CD4-positive, alpha-beta memory T cell (primary cell): ENCODE data around the gene ETAA1. TPM values are rescaled to one million over a fixed set of nuclear protein-coding genes. Genes with fewer than 3 reads are reported as not detected.

ENCODE experiments used
- CTCF ChIA-PET: fragments of 350-600 bp; sonication (Branson Sonifier 250); formaldehyde crosslinking; loops from one replicate; lab custom pipeline; 2021; ENCODE audit warnings: inconsistent platforms; ENCODE audit not compliant: partially characterized antibody; lab: Charles Lee
- POLR2A ChIA-PET: fragments of 350-600 bp; sonication (Branson Sonifier 250); formaldehyde crosslinking; loops from one replicate; lab custom pipeline; 2021; ENCODE audit not compliant: partially characterized antibody; lab: Charles Lee
- DNase-seq, 5 donors: peaks; one replicate each; pipeline versions ENCODE4 v3.0.0 to v3.0.0-alpha.2; 2020 to 2022; ENCODE audit warnings: mixed read lengths in 1 of 5
- H3K27ac ChIP-seq: one replicate; pipeline ENCODE4 v1.7.0; 2013; ENCODE audit warnings: low read depth, low read length
- H3K27me3 ChIP-seq: 2 replicates; pipeline ENCODE4 v1.7.0; 2013; ENCODE audit warnings: mild to moderate bottlenecking, low read length, moderate library complexity; ENCODE audit not compliant: insufficient read depth
- H3K36me3 ChIP-seq: 2 replicates; pipeline ENCODE4 v1.7.0; 2013; ENCODE audit warnings: mild to moderate bottlenecking, low read length, moderate library complexity; ENCODE audit not compliant: insufficient read depth
- H3K4me1 ChIP-seq: 2 replicates; pipeline ENCODE4 v1.7.0; 2013; ENCODE audit warnings: mild to moderate bottlenecking, low read length, moderate library complexity; ENCODE audit not compliant: insufficient read depth
- H3K4me3 ChIP-seq, 2 donors: one replicate each; pipeline ENCODE4 v1.7.0; 2013; ENCODE audit warnings: low read length in 2 of 2, mild to moderate bottlenecking in 1 of 2
- H3K9me3 ChIP-seq, 2 donors: one replicate each; pipeline ENCODE4 v1.7.0; 2013; ENCODE audit warnings: low read length in 2 of 2, control low read depth in 1 of 2; ENCODE audit not compliant: control insufficient read depth in 1 of 2
- H3K27ac Mint-ChIP-seq, 7 donors: one replicate each; pipeline ENCODE4 v1.8.0; 2020 to 2021; ENCODE audit warnings: mixed read lengths in 7 of 7, mild to moderate bottlenecking in 6 of 7, inconsistent platforms in 3 of 7, moderate library complexity in 3 of 7
- H3K27me3 Mint-ChIP-seq, 2 donors: one replicate each; pipeline ENCODE4 v1.8.0; 2020 to 2021; ENCODE audit warnings: mixed read lengths in 2 of 2
- H3K36me3 Mint-ChIP-seq, 2 donors: one replicate each; pipeline ENCODE4 v1.8.0; 2020 to 2021; ENCODE audit warnings: mixed read lengths in 2 of 2, inconsistent platforms in 1 of 2, mild to moderate bottlenecking in 1 of 2
- H3K4me1 Mint-ChIP-seq, 4 donors: one replicate each; pipeline ENCODE4 v1.8.0; 2020 to 2021; ENCODE audit warnings: mixed read lengths in 4 of 4, mild to moderate bottlenecking in 1 of 4
- H3K4me3 Mint-ChIP-seq, 8 donors: one replicate each; pipeline ENCODE4 v1.8.0; 2020 to 2021; ENCODE audit warnings: mixed read lengths in 8 of 8, mild to moderate bottlenecking in 7 of 8, moderate library complexity in 6 of 8, inconsistent platforms in 3 of 8
- H3K9me3 Mint-ChIP-seq, 8 donors: one replicate each; pipeline ENCODE4 v1.8.0; 2020 to 2021; ENCODE audit warnings: mixed read lengths in 8 of 8, mild to moderate bottlenecking in 5 of 8, inconsistent platforms in 3 of 8, moderate library complexity in 1 of 8
- intact Hi-C: fragments of 100-400 bp; cut with micrococcal nuclease; formaldehyde crosslinking; loops from one replicate; pipeline ENCODE4 v1.15.1; 2023
- polyA plus RNA-seq, 2 donors: library from polyadenylated mRNA; unstranded; fragments of 300-500 nt; fragmentation: Illumina TruSeq; gene quantifications; one replicate each; pipeline ENCODE4 v1.2.3, GENCODE V29; 2021
- total RNA-seq, 2 experiments: library from RNA; stranded (reverse); gene quantifications; one replicate each; pipeline ENCODE4 v1.2.3, GENCODE V29; 2021

ETAA1 gene
- total and polyA plus RNA-seq, 4 experiments from 2014 or later, result 3.9 to 15.1 (median 9.5) TPM

DNA sequence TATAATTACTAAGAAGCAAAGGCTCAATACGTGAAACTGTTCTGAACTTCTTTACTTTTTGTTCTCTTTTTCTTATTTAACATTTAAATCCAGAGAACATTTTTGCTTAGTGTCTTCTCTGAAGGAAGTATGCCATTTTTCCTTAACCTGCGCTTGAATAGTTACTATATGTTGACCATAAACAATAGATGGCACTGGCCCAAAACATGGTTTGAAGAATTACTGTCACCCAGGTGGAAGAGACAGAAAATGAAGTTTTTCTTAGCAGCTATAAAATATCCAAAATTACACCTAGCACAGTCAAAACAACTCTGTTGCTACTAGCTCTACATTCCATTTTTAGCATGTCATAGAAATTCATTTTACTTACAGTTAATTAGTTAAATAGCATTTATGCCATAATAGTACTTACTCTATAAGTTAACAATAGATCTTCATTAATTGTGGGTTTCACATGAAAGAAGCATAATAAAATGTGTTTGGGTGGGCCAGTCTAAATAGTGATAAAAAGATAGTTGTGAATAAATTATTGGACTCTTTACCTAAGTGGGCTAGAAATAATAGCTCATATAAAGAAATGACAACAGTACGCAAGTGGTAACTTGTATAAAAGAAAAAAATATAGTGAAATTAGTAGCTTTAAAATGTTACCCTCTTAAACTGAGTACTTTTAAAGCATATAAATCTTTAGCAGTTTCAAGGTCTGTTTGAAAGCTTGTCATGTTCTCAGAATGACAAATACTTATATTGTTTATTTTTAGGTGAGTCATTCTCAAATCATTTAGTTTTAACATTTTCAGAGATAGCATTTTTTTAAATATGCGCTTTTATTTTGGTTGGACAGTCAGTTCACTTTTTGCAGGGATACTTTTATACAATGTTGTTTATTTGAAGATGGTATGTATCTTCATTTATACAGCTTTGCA, 3.7 kb downstream of the ETAA1 start:
- Mint-ChIP-seq H3K27me3 (no peaks in the 10 kb centered on the region), H3K4me1 (peaks cover 15 to 25% (median 18%) of the 10 kb centered on the region in 4 donors), H3K27ac (no peak overlapping the region), H3K9me3 (no peaks in the 10 kb centered on the region), H3K4me3 (peak overlapping the region in 1 of 8 donors; percentile 8), H3K36me3 (peaks cover 23 to 38% of the 10 kb centered on the region in 2 donors)
- Histone ChIP-seq H3K27me3 (no peaks in the 10 kb centered on the region), H3K4me3 (no peak overlapping the region), H3K36me3 (peaks cover 11% of the 10 kb centered on the region), H3K4me1 (peaks cover 13% of the 10 kb centered on the region), H3K9me3 (no peaks in the 10 kb centered on the region), H3K27ac (no peak overlapping the region)
- intact Hi-C loops, result no loop called here
- ChIA-PET POLR2A (no interaction called here), CTCF (no interaction called here)
- DNase-seq, result no peak

DNA sequence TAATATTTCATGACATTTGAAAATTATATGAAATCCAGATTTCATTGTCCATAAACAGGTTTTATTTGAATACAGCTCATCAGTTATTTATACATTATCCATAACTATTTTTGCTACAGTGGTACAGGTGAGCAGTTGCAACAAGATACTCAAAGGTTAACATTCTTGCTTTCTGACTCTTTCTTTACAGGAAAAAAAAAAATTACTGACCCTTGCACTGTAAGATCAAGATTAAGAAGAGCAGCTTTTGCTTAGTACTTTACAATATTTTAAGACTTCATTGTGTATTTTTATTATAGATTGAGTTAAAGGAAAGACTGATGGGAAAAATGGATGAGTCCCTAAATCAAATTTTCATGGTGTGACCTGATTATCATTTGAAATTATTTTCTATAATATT, 11.2 kb downstream of the ETAA1 start:
- Mint-ChIP-seq H3K4me3 (no peak overlapping the region), H3K9me3 (no peaks in the 10 kb centered on the region), H3K4me1 (peaks cover 8 to 12% (median 12%) of the 10 kb centered on the region in 4 donors), H3K27ac (no peak overlapping the region), H3K27me3 (no peaks in the 10 kb centered on the region), H3K36me3 (peaks cover 45 to 50% of the 10 kb centered on the region in 2 donors)
- POLR2A ChIA-PET, result interaction anchor here (0.6 kb wide), 1 partner anchor 15 kb away, joined by 3 read pairs; no protein-coding TSS in a partner anchor
- CTCF ChIA-PET, result no interaction called here
- intact Hi-C loops, result no loop called here
- no peak overlapping the region for H3K27ac ChIP-seq
- no peak for DNase-seq
- H3K4me3 ChIP-seq, result no peak overlapping the region
- no peaks in the 10 kb centered on the region for H3K27me3 ChIP-seq
- no peaks in the 10 kb centered on the region for H3K9me3 ChIP-seq
- no peaks in the 10 kb centered on the region for H3K4me1 ChIP-seq
- peaks cover 7% of the 10 kb centered on the region for H3K36me3 ChIP-seq

DNA sequence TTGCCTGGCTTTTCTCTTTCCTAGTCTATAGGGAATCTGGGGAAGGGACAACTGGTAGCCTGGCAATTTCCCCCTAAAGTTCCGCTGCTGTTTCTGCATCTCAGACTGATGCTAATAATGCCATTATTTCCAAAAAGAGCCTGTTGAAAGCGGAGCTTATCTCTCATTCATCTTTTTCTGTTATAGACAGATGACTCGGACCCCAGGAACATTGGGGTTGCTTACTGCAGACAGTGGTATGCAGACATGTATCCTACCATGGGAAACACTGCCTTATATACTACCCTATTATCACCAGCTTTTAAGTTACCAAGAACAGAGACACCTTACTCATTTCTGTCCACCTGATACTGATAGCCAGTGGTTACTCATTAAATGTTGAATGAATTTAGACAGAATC, 15.3 kb downstream of the ETAA1 start:
- no peak for DNase-seq
- Histone ChIP-seq H3K27ac (no peak overlapping the region), H3K4me3 (no peak overlapping the region), H3K4me1 (no peaks in the 10 kb centered on the region), H3K36me3 (no peaks in the 10 kb centered on the region), H3K9me3 (no peaks in the 10 kb centered on the region), H3K27me3 (no peaks in the 10 kb centered on the region)
- Mint-ChIP-seq H3K4me3 (no peak overlapping the region), H3K4me1 (peaks cover 0 to 1% (median 0%) of the 10 kb centered on the region in 4 donors), H3K27ac (no peak overlapping the region), H3K36me3 (peaks cover 20 to 26% of the 10 kb centered on the region in 2 donors), H3K9me3 (no peaks in the 10 kb centered on the region), H3K27me3 (no peaks in the 10 kb centered on the region)
- ChIA-PET POLR2A (no interaction called here), CTCF (no interaction called here)
- intact Hi-C loops, result no loop called here

DNA sequence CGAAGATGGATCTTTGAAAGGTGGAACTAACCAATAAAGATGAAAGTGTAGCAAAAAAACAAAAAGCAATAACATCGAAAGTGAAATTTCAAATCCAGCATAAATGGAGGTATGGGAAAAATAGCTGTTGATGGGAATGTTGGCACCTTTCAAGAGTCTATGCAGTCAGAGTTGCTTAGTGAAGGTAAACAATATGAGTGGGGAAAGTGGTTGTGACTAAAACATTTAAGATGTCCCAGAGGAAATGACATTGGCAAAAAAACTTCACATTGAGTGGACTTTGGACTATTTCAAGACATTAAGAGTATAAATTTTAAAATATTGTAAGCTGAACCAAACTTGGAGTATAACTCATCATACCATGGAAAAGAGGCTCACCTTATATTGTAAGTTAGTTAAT, 17.7 kb downstream of the ETAA1 start:
- no peaks in the 10 kb centered on the region for H3K9me3 ChIP-seq
- H3K27ac ChIP-seq, result no peak overlapping the region
- H3K36me3 Mint-ChIP-seq, result peaks cover 15 to 21% of the 10 kb centered on the region in 2 donors
- no peak overlapping the region for H3K27ac Mint-ChIP-seq
- no peak overlapping the region for H3K4me3 ChIP-seq
- H3K9me3 Mint-ChIP-seq, result peaks cover 0 to 2% (median 0%) of the 10 kb centered on the region in 8 donors
- H3K4me3 Mint-ChIP-seq, result no peak overlapping the region
- POLR2A ChIA-PET, result no interaction called here
- no peaks in the 10 kb centered on the region for H3K27me3 ChIP-seq
- no peaks in the 10 kb centered on the region for H3K4me1 Mint-ChIP-seq
- H3K36me3 ChIP-seq, result no peaks in the 10 kb centered on the region
- CTCF ChIA-PET, result no interaction called here
- no peaks in the 10 kb centered on the region for H3K27me3 Mint-ChIP-seq
- H3K4me1 ChIP-seq, result no peaks in the 10 kb centered on the region
- DNase-seq, result no peak
- intact Hi-C loops, result no loop called here

DNA sequence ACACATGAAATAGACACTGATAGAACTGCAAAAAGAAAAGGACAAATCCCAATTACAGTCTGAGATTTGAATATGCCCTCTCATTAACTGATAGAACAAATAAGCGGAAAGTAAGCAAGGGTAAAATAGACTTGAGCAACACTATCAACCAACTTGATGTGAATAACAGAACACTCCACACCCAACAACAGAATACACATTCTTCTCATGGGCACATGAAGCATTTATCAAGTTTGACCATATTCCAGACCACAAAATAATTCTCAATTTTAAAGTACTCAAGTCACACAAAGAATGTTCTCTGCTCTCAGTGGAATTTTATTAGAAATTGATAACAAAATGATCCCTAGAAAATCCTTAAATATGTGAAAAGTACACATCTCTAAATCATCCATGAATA, 19.0 kb downstream of the ETAA1 start:
- Histone ChIP-seq H3K36me3 (no peaks in the 10 kb centered on the region), H3K9me3 (no peaks in the 10 kb centered on the region), H3K4me3 (no peak overlapping the region), H3K27ac (no peak overlapping the region), H3K4me1 (no peaks in the 10 kb centered on the region), H3K27me3 (no peaks in the 10 kb centered on the region)
- intact Hi-C loops, result no loop called here
- peaks cover 8 to 10% of the 10 kb centered on the region in 2 donors for H3K36me3 Mint-ChIP-seq
- ChIA-PET CTCF (no interaction called here), POLR2A (no interaction called here)
- no peaks in the 10 kb centered on the region for H3K4me1 Mint-ChIP-seq
- H3K27me3 Mint-ChIP-seq, result no peaks in the 10 kb centered on the region
- DNase-seq, result no peak
- peaks cover 0 to 2% (median 0%) of the 10 kb centered on the region in 8 donors for H3K9me3 Mint-ChIP-seq
- no peak overlapping the region for H3K4me3 Mint-ChIP-seq
- no peak overlapping the region for H3K27ac Mint-ChIP-seq

DNA sequence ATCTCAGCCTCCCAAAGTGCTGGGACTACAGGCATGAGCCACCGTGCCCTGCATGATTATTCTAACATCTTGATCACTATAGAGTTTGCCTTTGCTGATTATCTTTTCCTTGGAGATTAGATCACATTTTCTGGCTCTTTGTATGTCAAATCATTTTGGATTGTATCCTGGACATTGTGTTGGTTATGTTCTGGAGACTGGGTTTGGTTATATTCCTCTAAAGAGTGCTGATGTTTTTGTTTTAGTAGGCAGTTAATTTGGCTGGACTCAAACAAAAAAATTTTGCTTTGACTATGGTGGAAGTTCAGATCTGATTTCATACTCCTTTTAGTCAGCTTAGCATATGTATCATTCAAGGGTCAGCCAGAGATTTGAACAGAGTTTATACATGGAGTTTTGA, 26.4 kb downstream of the ETAA1 start:
- POLR2A ChIA-PET, result interaction anchor here (0.7 kb wide), 1 partner anchor 15 kb away, joined by 3 read pairs; no protein-coding TSS in a partner anchor
- H3K27me3 ChIP-seq, result no peaks in the 10 kb centered on the region
- no peak overlapping the region for H3K4me3 ChIP-seq
- CTCF ChIA-PET, result no interaction called here
- H3K27ac Mint-ChIP-seq, result no peak overlapping the region
- no peaks in the 10 kb centered on the region for H3K36me3 ChIP-seq
- H3K27me3 Mint-ChIP-seq, result peaks cover 0 to 3% of the 10 kb centered on the region in 2 donors
- no peak for DNase-seq
- peaks cover 0 to 16% (median 10%) of the 10 kb centered on the region in 8 donors for H3K9me3 Mint-ChIP-seq
- intact Hi-C loops, result no loop called here
- H3K36me3 Mint-ChIP-seq, result no peaks in the 10 kb centered on the region
- no peaks in the 10 kb centered on the region for H3K4me1 Mint-ChIP-seq
- no peaks in the 10 kb centered on the region for H3K4me1 ChIP-seq
- no peak overlapping the region for H3K27ac ChIP-seq
- H3K9me3 ChIP-seq, result no peaks in the 10 kb centered on the region
- no peak overlapping the region for H3K4me3 Mint-ChIP-seq

DNA sequence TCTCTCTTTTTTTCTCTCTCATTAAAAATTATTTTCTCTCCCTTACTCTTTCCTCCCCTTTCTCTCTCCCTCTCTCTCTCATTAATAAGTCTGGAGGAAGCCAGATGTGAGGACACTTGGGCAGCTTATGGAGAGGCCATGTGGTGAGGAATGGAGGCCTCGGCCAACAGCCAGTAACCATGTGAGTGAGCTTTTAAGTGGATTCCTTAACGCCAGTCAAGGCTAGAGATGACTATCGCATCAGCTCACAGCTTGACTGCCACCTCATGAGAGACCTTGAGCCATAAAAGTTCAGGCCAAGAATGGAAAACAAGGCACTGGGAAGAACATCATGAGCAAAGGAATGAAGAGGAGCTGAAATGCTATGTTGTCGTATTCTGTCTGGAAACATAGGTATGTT, 39.1 kb downstream of the ETAA1 start:
- ChIA-PET CTCF (no interaction called here), POLR2A (no interaction called here)
- H3K4me1 ChIP-seq, result no peaks in the 10 kb centered on the region
- Mint-ChIP-seq H3K4me3 (no peak overlapping the region), H3K27me3 (peaks cover 14 to 19% of the 10 kb centered on the region in 2 donors), H3K27ac (no peak overlapping the region), H3K9me3 (peaks cover 2 to 12% (median 4%) of the 10 kb centered on the region in 8 donors), H3K4me1 (no peaks in the 10 kb centered on the region), H3K36me3 (no peaks in the 10 kb centered on the region)
- no peak overlapping the region for H3K4me3 ChIP-seq
- DNase-seq, result no peak
- no peak overlapping the region for H3K27ac ChIP-seq
- no peaks in the 10 kb centered on the region for H3K36me3 ChIP-seq
- H3K9me3 ChIP-seq, result no peaks in the 10 kb centered on the region
- H3K27me3 ChIP-seq, result no peaks in the 10 kb centered on the region
- intact Hi-C loops, result no loop called here
